ENCODE measurements around the gene NRARP. TPM values are rescaled to one million over a fixed set of nuclear protein-coding genes. Genes with fewer than 3 reads are reported as not detected.

The NRARP gene
- total RNA-seq, 2 donors from 2014 or later = 4.9 to 11.5 TPM

DNA sequence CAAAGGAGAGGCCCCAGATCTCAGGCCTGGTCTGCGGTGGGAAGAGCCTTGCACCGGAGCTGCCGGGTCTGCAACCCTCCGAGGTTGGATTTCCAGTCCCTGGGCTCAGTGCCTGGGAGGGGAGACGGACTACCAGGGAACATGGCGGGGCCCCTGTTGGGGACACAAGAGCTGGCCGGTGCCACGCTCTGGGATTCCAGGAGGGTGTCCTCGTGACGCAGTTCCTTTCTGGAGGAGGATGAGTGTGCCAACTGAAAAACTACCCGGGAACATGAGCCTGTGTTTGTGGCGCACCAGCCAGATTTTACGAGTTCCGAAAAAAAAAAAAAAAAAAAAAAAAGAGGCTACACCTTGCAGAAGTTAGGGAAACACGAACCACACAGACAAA is 9.0 kb downstream of the NRARP start:
- ATAC-seq = no peak
- intact Hi-C loops (cut with DNase I) = loop anchor here in 1 of 2 donors (5.0 to 10.0 kb wide), 2 partner anchors 114 to 232 kb away; no protein-coding TSS in a partner anchor
- DNase-seq = peak; percentile 15

DNA sequence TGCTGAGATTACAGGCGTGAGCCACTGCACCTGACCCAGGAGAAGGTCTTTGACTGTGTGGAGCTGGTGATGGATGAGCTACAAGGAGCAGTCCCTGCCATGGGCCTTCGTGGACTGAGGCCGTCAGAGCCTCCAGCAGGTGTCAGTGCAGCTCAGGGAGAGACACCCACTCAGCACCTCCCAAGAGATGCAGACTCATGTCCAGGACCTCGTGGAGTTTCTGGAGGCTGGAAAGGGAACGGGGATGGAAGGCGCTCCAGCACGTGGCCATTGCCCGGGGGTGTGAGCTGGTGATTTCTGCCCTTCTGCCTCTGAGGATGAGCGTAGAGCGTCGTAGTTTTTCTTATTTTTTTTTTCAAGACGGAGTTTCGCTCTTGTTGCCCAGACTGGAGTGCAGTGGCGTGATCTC is 15.1 kb downstream of the NRARP start:
- DNase-seq (peak; percentile 42), ATAC-seq (peak; percentile 73 to 92)
- intact Hi-C loops (cut with DNase I) = no loop called here

DNA sequence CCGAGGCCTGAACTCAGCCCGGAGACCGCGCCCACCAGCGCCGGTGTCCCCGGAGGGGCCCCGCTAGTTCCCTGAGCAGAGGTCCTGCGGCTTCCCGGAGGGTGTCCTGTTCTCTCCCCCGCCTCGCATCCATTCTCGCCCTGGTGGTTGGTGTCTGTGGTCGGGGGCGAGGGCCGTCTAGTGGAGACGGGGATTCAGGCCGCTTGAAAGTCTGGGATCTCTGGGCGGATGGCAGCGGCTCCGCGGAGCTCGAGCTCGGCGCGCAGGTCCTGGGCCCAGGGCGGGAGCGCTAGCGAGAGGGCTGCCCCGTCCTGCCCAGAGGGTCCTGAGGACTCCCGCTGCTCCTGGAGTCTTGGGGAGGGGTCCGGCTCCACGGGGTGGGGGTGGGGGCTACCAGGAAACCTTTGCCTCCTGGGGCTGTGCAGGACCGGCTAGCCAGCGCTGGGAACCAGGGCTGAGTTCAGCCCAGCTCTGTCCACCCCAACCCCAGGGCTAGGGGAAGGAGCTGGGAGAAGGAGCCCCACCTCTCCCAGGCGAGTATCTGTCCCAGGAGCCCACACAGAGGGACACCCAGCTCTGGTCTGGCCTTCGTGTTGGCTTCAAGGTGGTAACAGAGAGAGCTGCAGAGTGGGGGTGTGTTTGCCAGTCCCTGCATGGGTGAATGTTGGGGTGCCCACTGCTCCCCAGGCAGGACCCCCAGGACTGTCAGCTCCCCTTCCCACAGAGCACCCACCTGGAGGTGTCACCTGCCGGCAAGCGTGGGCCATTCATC is 20.5 kb downstream of the NRARP start:
- intact Hi-C loops (cut with DNase I) = no loop called here
- ATAC-seq (no peak), DNase-seq (no peak)

DNA sequence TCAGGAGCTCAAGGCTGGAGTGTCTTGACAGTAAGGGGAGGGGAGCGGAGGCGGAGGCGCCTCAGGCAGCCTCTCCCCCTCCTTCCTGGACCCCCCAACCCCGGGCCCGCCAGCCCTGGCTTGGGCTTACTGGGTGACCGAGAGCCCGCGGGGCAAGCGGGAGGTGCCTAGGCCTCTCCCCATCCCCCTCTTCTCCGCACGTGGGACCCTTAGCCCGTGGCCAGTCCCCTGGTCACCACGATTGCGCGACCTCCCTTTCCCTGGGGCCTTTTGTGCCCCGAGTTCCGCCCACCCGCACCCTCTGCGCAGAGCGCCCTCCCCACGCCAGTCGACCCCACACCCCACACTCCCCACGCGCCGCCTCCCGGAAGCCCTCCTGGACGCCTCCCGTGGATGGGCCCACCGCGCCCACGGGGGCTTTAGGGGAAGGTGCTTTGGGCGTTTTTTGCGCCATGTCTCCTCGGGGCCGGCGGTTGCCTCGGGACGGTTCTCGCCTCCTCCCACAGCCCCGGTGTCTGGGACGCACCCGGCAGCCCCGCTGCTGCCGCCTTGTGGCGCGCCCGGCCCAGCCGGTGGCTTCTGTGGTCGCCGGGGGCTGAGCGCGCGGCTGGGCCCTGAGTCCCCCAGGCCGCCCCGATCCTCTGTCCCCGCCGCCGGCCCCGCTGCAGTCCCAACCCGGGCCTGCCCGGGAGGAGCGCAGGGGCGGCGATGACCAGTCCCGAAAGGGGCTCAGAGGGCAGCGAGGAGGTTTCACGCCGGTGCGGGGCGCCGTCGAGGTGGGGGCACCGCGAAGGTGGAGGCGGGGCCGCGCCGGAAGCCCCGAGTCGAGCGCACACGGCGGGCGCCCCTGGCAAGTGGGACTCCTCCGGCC is 21.4 kb downstream of the NRARP start:
- ATAC-seq (no peak), DNase-seq (no peak)
- intact Hi-C loops (cut with DNase I) = no loop called here

DNA sequence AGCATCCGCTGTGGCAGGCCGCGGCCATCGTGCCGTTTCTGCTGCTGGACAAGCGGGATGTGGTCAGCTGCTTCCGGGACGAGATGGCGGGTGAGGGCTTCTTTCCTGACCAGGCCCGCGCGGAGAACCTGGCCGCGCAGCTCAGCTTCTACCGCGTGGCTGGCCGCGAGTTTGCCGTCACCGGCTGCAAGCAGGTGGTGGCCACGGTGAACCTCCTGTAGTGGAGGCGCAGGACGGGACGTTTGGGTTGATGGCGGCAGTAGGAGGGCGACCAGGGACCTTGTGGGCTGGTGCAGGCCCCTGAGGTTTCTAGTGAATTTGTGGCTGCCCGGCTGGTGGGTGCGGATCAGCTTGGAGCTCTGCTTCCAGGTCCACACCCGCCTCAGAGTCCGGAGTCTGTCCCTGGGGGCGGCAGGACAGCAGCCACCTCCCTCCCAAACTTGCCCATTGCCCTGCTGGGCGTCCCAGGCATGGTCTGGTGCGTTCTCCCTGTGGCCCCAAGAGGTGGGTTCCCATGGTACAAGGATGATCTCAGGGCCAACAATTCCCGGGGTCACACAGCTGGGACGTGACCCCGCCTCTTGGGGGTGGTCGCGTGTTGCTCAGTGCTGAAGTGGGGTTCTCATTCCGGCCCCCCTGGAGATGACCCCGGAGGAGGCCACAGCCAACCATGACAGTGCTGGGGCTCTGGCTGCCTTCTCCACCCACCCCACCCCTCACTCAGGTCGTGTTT is 22.2 kb downstream of the NRARP start:
- intact Hi-C loops (cut with DNase I) = no loop called here
- no peak for ATAC-seq

DNA sequence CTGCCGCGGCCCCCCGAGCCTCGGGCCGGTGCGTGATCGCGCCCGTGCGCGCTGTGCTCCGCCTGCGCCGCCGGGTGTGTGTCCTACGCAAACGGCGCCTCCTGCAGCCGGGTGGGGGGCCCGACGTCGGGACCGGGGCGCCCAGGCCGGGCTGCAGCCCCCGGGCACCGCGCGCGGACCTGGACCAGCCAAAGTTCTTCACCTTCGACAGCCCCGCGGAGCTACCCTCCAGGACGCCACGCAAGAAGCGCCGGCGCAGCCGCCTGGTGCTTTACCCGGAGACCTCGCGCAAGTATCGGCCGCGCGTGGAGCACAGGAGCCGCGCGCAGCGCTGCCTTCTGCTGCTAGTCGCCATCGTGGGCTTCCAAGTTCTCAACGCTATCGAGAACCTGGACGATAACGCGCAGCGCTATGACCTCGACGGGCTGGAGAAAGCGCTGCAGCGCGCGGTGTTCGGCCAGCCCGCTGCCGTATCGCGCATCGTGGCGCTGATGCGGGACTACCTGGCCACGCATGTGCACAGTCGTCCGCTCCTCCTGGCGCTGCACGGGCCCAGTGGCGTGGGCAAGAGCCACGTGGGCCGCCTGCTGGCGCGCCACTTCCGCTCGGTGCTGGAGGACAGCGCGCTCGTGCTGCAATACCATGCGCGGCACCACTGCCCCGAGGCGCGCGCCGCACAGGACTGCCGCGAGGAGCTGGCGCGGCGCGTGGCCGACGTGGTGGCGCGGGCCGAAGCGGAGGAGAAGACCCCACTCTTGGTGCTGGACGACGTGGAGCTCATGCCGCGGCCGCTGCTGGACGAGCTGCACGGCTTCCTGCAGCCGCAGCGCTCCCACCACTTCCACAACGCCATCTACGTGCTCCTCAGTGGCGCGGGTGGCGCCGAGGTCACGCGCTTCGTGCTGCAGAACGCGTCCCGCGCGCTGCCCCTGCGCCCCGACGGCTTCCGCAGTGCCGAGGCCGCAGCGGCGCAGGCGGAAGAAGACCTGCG is 23.1 kb downstream of the NRARP start:
- DNase-seq (no peak), ATAC-seq (no peak)
- intact Hi-C loops (cut with DNase I) = no loop called here

More for the DNA sequence above, 22.2 kb downstream of the NRARP start:
- DNase-seq = no peak

DNA sequence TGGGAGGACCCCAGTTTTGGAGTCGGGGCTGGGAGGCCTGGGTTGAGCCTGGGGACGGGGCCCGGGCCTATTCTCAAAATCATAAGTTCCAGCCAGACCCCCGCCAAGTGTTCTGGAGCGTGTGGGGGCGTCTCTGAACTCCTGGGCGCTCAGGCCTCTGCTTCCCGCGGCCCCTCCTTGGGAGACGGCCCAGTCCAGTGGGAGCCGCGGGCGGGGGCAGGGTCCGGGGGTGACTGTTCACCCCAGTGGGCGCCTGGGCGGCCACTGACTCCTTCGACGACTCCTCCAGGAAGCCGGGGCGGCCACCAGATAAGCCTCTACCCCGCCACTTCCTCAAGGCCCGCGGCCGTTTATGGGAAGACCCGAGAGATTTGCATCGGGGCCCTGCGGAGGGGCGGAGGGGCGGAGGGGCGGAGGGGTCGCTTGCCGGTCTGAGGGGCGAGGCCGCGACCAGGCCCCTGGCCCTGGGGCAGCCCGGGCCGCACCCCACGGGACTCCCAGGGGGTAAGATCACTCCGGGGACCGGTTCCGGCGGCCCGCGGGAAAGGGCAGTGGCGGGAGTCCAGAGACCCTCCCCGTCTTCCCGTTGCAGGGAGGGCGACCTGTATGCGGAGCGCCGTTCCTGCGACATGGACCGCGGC is 23.9 kb downstream of the NRARP start:
- DNase-seq (peak; percentile 76), ATAC-seq (peak; percentile 5 to 24)
- intact Hi-C loops (cut with DNase I) = no loop called here

DNA sequence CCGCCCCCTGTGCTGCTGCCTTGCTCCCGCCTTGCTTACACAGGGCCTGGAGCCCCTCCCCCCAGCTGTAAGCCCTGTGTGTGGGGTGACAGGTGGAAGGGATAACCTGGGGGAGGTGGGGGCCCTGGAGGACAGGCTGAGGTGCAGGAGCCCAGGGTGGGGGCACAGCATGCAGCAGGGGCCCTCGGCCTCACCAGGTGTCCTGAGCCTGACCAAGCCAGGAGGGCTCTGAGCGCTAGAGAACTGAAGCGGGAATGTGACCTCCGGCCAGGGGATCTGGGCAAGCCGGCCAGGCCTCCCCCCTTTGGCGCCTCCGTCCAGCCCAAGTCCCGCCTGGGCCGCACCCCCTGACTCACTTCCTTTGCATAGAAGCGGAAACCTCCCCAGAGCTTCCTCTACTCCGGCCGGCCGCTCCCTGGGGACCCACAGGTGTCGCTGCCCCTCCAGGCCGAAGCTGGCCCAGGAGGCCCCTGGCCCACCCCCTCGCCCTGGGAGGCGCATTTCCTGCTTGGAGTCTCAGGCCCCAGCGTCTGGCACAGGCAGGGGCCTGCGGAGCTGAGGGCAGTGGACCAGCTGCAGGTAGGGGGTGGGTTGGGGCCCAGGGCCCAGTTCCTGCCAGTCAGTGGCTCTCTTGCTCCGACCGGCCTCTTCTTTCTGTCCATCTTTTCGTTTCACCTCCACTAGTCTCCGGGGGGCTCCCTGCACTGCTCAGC is 24.6 kb downstream of the NRARP start, which contains the start of gene TOR4A:
TSS of gene TOR4A (plus strand) at position 398 of the 713 bp plus-strand sequence. CDS start 964 bp downstream, outside the sequence.
- ATAC-seq (peak; percentile 76 to 88), DNase-seq (peak; percentile 94)
- intact Hi-C loops (cut with DNase I) = no loop called here

DNA sequence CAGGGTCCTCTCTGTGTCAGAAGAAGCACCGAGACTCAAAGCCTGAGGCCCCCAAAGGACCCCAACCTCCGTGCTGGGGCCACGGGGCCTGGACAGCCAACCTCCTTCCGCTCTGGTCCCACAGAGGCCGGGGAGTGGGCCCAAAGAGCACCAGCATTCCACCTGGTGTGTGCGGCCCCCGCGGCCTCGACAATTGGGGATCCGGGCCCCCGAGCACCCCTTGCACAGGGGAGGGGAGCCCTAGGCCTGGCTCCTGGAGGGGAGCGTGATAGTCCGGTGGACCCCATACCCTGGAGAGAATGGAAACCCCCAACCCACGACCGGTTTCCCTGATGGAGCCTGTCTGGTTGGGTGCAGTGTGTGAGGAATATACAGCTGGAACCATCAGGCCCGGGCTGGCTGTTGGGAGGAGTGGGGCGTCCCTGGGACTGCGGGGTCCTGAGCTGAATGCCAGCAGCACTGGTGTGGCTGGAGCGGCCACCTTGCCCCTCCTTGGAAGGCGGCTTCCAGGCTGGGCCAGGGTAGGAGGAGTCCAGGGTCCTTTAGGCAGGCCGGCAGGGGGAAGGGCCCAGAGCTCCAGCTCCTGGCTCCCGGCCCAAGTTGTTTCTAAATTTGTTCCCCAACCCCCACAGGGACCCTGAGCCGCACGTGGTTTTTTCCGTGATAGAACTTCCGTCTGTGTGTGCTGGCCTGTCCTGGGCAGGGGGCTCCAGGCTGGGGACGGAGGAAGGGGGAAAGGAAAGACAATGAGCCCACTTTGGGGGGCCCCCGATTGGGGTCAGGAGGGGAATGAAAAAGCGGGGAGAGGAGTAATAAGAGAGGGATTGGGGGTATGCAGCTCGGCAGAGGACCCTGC is 25.4 kb downstream of the NRARP start:
- peak; percentile 65 to 79 for ATAC-seq
- peak; percentile 89 for DNase-seq
- intact Hi-C loops (cut with DNase I) = no loop called here

DNA sequence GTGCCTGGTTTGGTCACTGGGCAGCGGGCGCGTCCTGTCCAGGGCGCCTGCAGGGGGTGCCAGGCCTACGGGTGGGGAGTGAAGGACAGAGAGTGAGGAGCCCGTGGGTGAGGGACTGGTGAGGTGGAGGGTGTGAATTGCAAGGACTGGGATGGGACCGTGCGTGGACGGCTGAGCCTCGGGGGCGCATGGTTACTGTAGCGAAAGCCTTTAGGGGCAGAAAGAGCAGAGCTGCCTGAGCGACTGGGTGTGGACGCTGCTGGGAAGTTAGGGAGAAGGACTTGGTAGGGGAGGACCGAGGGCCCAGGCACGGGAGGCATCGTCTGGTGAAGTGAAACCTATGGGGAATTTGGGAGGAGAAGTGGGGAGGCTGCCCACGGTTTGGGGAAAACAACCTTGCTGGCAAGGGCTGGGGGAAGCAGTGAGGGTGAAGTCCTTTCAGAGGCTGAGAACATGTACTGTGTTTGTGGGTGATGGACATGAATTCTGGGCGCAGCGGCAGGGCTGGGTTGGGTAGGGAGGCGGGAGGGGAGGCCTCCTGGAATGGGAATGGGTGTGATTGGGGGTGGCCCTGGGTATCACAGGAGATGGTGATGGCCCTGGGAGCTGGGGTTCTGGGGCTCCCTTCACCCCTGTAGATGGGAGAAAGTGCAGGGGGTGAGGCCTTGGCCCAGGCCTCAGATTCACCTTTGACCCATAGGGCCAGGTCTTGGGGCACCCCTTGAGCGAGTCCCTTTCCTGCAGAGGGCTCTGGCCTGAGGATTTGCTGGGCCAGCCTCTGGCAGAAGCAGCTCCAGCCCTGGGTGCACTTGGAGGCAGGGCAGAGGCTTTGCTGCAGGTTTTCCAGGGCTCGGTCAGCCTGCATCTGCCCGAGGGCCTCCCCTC is 26.2 kb downstream of the NRARP start:
- no peak for DNase-seq
- intact Hi-C loops (cut with DNase I) = no loop called here
- ATAC-seq = no peak

DNA sequence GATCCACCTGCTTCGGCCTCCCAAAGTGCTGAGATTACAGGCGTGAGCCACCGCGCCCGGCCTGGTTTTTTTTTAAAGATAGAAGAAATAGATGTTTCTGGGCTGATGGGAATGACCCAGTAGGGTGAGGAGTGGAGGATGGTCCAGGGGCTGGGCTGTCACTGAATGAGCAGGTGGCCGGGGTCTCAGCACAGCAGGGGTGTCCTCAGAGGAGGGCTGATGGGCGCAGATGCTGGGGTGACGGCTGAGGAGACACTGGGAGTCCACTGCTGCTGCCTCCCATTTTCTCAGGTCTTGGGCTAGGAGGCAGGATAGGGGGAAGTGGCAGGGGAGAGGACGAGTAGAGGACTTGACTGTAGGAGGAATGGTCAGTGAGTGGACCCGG is 26.9 kb downstream of the NRARP start:
- intact Hi-C loops (cut with DNase I) = no loop called here
- DNase-seq = no peak
- no peak for ATAC-seq

DNA sequence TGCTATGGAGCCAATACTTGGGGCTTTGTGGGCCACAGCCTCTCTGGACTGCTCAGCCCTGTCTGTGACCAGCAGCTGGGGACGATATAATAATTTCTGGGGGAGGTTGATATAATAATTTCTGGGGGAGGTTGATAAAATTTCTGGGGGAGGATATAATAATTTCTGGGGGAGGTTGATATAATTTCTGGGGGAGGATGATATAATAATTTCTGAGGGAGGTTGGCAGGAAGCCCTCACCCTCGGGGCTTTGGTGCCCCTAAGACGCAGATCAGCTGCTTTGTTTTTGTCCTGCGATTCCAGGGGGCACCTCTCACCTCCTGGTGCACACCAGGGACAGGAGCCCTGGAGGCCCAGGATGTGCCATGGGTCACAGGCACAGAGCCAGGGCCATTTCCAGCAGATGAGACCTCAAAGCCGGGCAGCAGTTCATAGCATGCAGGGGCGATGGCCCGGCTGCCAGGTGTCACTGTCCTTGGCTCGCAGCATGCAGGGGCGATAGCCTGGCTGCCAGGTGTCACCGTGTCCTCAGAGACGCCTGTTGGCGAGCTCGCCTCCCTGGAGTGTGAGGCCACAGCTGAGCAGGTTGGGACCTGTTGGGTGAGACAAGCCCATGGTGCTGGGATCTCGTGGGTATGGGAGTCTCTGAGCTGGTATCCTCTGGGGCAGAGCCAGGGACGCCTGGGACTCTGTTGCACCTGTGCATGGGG is 28.3 kb downstream of the NRARP start:
- DNase-seq (no peak), ATAC-seq (no peak)
- intact Hi-C loops (cut with DNase I) = no loop called here

DNA sequence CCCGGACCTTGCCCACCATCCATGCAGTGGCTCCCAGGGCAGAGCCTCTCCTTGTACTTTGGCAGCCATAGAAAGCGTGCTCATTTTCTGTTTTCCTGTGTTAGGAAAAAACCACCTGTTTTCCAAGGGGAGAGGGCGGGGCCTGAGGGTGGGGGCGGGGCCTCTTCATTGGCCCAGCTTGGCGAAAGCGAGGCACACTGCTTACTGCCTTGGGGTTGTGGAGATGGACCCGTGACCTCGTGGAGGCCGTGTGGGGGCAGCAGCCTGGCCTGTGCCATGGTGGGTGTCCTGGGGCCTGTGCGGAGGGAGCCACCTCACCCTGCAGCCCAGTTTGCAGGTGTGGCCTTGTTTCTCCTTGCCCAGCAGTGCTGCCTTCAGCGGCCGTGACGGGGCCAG is 29.0 kb downstream of the NRARP start:
- intact Hi-C loops (cut with DNase I) = no loop called here
- DNase-seq (no peak), ATAC-seq (no peak)

DNA sequence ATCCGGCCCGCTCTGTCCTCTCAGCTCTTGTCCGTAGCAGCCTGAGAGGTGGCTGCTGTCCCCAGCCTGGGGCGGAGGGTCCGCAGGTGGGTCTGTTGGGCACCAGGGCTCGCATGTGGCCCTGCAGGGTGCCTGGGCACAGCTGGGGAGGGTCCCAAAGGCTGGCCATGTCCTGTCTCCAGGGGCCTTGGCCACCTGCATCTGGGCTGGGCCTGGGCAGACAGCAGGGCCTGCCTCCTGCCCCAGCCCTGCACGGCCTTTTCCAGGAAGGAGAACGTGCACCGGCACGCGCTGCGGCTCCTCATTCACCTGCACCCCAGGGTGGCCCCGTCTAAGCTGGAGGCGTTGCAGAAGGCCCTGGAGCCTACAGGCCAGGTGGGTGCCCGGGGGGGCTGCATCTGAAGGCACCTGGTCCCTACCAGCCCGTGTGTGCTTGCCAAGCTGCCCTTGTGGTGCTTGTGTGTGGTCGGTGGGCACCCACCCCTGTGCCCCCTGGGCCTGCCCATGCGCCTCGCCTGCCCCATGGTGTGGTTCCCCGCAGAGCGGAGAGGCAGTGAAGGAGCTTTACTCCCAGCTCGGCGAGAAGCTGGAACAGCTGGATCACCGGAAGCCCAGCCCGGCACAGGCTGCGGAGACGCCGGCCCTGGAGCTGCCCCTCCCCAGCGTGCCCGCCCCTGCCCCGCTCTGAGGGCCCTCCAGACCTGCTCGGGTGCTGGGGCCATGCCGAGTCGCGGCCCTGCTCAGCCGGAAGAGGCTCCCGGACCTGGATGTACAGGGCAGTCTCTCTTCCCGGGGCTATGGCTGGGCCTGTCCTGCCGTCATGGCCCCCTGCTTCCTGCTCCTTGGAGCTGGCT is 29.6 kb downstream of the NRARP start:
- no peak for ATAC-seq
- intact Hi-C loops (cut with DNase I) = no loop called here
- no peak for DNase-seq
